Upper lobe of right lung (tissue), 1 donor: ENCODE measurements around the gene SPPL2B. TPM values are rescaled to one million over a fixed set of nuclear protein-coding genes. Genes with fewer than 3 reads are reported as not detected.

Experiments used
- ATAC-seq: fragments of 200-7000 bp; cut with Tn5 transposase; one replicate; pipeline ENCODE4 v1.9.1; 2020; ENCODE audit warnings: mild to moderate bottlenecking, moderate library complexity
- DNase-seq: peaks from one replicate; pipeline ENCODE4 v3.0.0-alpha.2; 2020
- H3K27ac ChIP-seq: fragments of 200-600 bp; one replicate; pipeline ENCODE4 v1.8.0; 2022
- H3K27me3 ChIP-seq: fragments of 200-600 bp; one replicate; pipeline ENCODE4 v1.8.0; 2022; ENCODE audit warnings: mild to moderate bottlenecking
- H3K36me3 ChIP-seq: fragments of 200-600 bp; one replicate; pipeline ENCODE4 v1.8.0; 2022
- H3K4me1 ChIP-seq: fragments of 200-600 bp; one replicate; pipeline ENCODE4 v1.8.0; 2022
- H3K4me3 ChIP-seq: fragments of 200-600 bp; one replicate; pipeline ENCODE4 v1.8.0; 2022; ENCODE audit warnings: mild to moderate bottlenecking
- H3K9me3 ChIP-seq: fragments of 200-600 bp; one replicate; pipeline ENCODE4 v1.8.0; 2022
- CTCF ChIP-seq: fragments of 200-600 bp; IDR thresholded peaks from one replicate; pipeline ENCODE4 v1.8.0; 2022; ENCODE audit warnings: antibody characterized with exemption
- intact Hi-C: fragments of 100-400 bp; cut with DNase I; formaldehyde crosslinking; loops from one replicate; pipeline ENCODE4 v1.11.0; 2022
- total RNA-seq: library from RNA; stranded (reverse); fragmentation: NEBNext Ultra II Directional; extraction: Animal tissue kit (Norgen Biotek cat#: 25700); gene quantifications from one replicate; pipeline ENCODE4 v1.2.1, GENCODE V29; 2021
- donor health status: DM: no; HTN: yes; CAD: no; lungs with severe emphysema.

SPPL2B gene
- total RNA-seq, 1 donor from 2014 or later = 50.9 TPM

- Histone ChIP-seq H3K36me3 (no peaks in the 10 kb centered on the region), H3K27me3 (peaks cover 7% of the 10 kb centered on the region), H3K4me3 (no peak overlapping the region), H3K27ac (no peak overlapping the region), H3K4me1 (peaks cover 11% of the 10 kb centered on the region), H3K9me3 (no peaks in the 10 kb centered on the region)
- no peak for DNase-seq
- ATAC-seq = no peak
- no peak for TF ChIP-seq CTCF
- intact Hi-C loops = no loop called here
These were observed 44.5 kb upstream of the SPPL2B start for GRCh38 chr19:2283835-2284507.

- TF ChIP-seq CTCF = no peak
- H3K9me3 ChIP-seq = no peaks in the 10 kb centered on the region
- peaks cover 26% of the 10 kb centered on the region for H3K4me1 ChIP-seq
- intact Hi-C loops = no loop called here
- no peak overlapping the region for H3K27ac ChIP-seq
- ATAC-seq (no peak), DNase-seq (no peak)
- H3K4me3 ChIP-seq = no peak overlapping the region
- H3K27me3 ChIP-seq = peaks cover 23% of the 10 kb centered on the region
- no peaks in the 10 kb centered on the region for H3K36me3 ChIP-seq
These were observed 41.9 kb upstream of the SPPL2B start for GRCh38 chr19:2286402-2287140.

DNA sequence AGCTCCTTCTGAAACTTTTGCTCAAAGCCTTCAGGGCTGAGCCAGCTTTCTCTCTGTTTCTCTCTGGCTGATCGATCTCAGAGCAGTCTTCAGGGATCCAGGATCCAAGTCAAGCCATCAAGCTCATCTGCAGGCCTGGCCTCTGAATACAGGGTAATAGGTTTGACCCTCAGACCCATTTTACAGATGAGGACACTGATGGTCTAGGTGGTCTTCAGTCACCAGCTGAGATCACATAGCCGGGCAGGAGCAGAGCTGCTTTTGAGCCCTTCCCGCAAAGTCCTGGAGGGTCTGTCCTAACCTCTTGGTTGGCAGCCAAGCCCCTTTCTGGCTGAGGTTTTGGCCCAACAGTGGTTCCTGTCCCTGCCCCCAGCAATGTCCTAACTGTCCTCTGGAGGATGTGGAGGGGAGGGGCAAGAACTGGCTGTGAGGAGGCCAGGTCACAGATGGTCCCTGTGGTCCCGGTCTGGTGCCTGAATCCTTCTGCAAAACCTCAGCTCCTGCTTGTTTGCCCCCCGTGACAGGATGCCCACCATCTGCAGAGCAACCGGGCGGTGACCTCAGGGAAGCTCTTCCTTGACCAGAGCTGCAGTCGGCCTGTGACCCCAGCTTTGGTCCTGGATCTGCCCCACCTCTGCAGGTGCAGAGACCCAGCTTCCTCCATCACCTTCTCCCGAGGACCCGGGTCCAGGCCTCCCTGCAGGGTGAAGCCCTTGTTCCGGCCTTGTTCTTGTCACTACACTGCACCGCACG, 40.7 kb upstream of the SPPL2B start:
- H3K36me3 ChIP-seq = no peaks in the 10 kb centered on the region
- peaks cover 35% of the 10 kb centered on the region for H3K27me3 ChIP-seq
- intact Hi-C loops = no loop called here
- H3K9me3 ChIP-seq = no peaks in the 10 kb centered on the region
- no peak for TF ChIP-seq CTCF
- peaks cover 15% of the 10 kb centered on the region for H3K4me1 ChIP-seq
- H3K4me3 ChIP-seq = no peak overlapping the region
- H3K27ac ChIP-seq = no peak overlapping the region
- DNase-seq (no peak), ATAC-seq (peak; percentile 3)

DNA sequence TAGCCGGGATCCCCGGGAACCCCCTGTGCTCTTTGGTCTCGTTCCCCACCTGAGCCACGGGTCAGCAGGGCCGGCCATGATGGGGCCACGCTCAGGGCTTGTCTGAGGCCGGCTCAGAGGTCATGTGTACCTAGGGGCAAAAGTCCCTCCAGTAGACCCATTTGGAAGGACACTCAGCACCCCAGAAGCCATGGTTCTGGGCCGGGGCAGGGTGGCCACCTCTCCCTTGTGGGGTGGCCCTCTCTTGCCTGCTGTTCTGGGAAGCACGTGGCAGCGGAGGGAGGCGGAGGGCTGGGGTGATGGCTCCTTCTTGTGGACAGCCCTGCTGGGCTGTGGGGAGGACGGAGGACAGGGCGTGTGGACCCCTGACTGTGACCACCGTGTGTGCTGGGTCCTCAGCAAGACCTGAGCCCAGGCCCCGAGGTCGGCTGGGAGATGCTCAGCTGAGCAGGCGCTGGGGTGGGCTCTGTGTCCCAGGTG, 40.1 kb upstream of the SPPL2B start:
- H3K27ac ChIP-seq = peak overlapping the region; percentile 24
- ATAC-seq (no peak), DNase-seq (no peak)
- no peaks in the 10 kb centered on the region for H3K9me3 ChIP-seq
- H3K36me3 ChIP-seq = no peaks in the 10 kb centered on the region
- H3K4me3 ChIP-seq = no peak overlapping the region
- TF ChIP-seq CTCF = no peak
- H3K27me3 ChIP-seq = peaks cover 41% of the 10 kb centered on the region
- H3K4me1 ChIP-seq = peaks cover 15% of the 10 kb centered on the region
- intact Hi-C loops = no loop called here

DNA sequence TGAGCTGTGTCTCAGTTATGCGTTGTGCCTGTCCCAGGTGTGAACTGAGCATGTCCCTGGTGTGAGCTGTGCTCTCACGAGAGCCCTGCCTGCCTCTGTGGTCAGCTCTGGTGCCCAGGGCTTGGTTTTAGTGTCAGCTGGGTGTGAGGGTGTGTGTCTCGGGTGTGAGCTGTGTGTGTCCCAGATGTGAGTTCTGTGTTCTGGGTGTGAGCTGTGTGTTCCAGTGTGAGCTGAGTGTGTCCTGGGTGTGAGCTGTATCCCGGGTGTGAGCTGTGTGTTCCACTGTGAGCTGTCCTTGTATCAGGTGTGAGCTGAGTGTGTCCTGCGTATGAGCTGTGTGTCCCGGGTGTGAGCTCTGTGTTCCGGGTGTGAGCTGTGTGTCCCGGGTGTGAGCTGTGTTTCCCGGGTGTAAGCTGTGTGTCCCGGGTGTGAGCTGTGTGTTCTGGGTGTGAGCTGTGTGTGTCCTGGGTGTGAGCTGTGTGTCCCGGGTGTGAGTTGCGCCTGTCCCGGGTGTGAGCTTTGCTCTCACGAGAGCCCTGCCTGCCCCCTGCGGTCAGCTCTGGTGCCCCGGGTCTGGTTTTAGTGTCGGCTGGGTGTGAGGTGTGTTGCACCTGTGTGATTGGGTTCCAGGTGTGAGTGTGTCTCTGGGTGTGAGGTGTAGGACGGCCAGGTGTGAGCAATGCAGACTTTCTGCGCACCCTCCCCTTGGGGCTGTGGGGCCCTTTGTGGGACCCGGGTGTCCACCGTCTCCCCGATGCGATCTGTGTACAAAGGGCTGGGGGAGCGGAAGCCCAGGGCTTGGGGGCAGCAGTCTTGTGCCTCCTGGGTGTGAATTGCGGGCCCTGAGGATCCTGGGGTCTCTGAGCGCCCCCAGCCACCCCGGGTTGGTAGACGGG, 39.4 kb upstream of the SPPL2B start:
- ATAC-seq = no peak
- no peaks in the 10 kb centered on the region for H3K9me3 ChIP-seq
- peaks cover 15% of the 10 kb centered on the region for H3K4me1 ChIP-seq
- TF ChIP-seq CTCF = no peak
- peak overlapping the region; percentile 75 for H3K27ac ChIP-seq
- H3K27me3 ChIP-seq = peaks cover 48% of the 10 kb centered on the region
- H3K36me3 ChIP-seq = no peaks in the 10 kb centered on the region
- no peak for DNase-seq
- intact Hi-C loops = no loop called here
- H3K4me3 ChIP-seq = peak overlapping the region; percentile 50
